SW480 (cell line): ENCODE results near the gene RNF150.

Experiments
- DNase-seq: peaks from one replicate; pipeline ENCODE4 v3.0.0-alpha.2; 2016; ENCODE audit warnings: low spot score

The RNF150 gene

GRCh38 chr4:141131723-141132071 is 1.6 kb downstream of the RNF150 start:
- DNase-seq = no peak

- DNase-seq = no peak
These were observed 2.2 kb downstream of the RNF150 start for GRCh38 chr4:141130947-141131605.

GRCh38 chr4:141127884-141128283 is 5.4 kb downstream of the RNF150 start:
- DNase-seq = no peak

GRCh38 chr4:141126769-141127168 is 6.5 kb downstream of the RNF150 start:
- no peak for DNase-seq

GRCh38 chr4:141124224-141124623 is 9.0 kb downstream of the RNF150 start:
- no peak for DNase-seq

GRCh38 chr4:141121768-141122454 is 11.4 kb downstream of the RNF150 start:
- no peak for DNase-seq

- no peak for DNase-seq
These were observed 12.2 kb downstream of the RNF150 start for GRCh38 chr4:141121101-141121500.

- no peak for DNase-seq
These were observed 13.2 kb downstream of the RNF150 start for GRCh38 chr4:141120036-141120593.

- DNase-seq = no peak
These were observed 14.2 kb downstream of the RNF150 start for GRCh38 chr4:141119071-141119470.

GRCh38 chr4:141118381-141118780 is 14.9 kb downstream of the RNF150 start:
- DNase-seq = no peak

GRCh38 chr4:141117935-141118334 is 15.3 kb downstream of the RNF150 start:
- DNase-seq = no peak

GRCh38 chr4:141109983-141110382 is 23.3 kb downstream of the RNF150 start:
- no peak for DNase-seq

GRCh38 chr4:141107927-141108326 is 25.3 kb downstream of the RNF150 start:
- no peak for DNase-seq

GRCh38 chr4:141102367-141102766 is 30.9 kb downstream of the RNF150 start:
- DNase-seq = peak; percentile 14

- no peak for DNase-seq
These were observed 31.8 kb downstream of the RNF150 start for GRCh38 chr4:141101511-141101910.

GRCh38 chr4:141099326-141099725 is 33.9 kb downstream of the RNF150 start:
- DNase-seq = no peak

GRCh38 chr4:141098163-141098562 is 35.1 kb downstream of the RNF150 start:
- DNase-seq = no peak

GRCh38 chr4:141090473-141090872 is 42.8 kb downstream of the RNF150 start:
- DNase-seq = no peak

- DNase-seq = no peak
These were observed 51.3 kb downstream of the RNF150 start for GRCh38 chr4:141081921-141082395.

- no peak for DNase-seq
These were observed 52.6 kb downstream of the RNF150 start for GRCh38 chr4:141080668-141081067.

- no peak for DNase-seq
These were observed 53.8 kb downstream of the RNF150 start for GRCh38 chr4:141079393-141079930.

GRCh38 chr4:141078871-141079270 is 54.4 kb downstream of the RNF150 start:
- no peak for DNase-seq

GRCh38 chr4:141077611-141078225 is 55.6 kb downstream of the RNF150 start:
- DNase-seq = no peak
